Stimulated activated effector memory CD8-positive, alpha-beta T cell treated with anti-CD3 and anti-CD28 coated beads, Interleukin-12 subunit alpha, Interleukin-12 subunit beta, amount 100 ng/mL, for 72 hours (primary cell): Measurements from ENCODE around the gene GBF1.

ENCODE experiments used
- ATAC-seq: fragments of 150-1000 bp; cut with Tn5 transposase; 2 replicates; pipeline ENCODE4 v1.10.0; 2021
- DNase-seq, 2 donors: peaks; one replicate each; pipeline ENCODE4 v3.0.0; 2021 to 2022; ENCODE audit warnings: low spot score in 2 of 2
- H3K27ac Mint-ChIP-seq: one replicate; pipeline ENCODE4 v1.8.0; 2022; ENCODE audit warnings: mild to moderate bottlenecking, mixed read lengths
- H3K36me3 Mint-ChIP-seq: one replicate; pipeline ENCODE4 v1.8.0; 2022; ENCODE audit warnings: mild to moderate bottlenecking, mixed read lengths
- H3K4me1 Mint-ChIP-seq: one replicate; pipeline ENCODE4 v1.8.0; 2022; ENCODE audit warnings: mixed read lengths
- H3K4me3 Mint-ChIP-seq: one replicate; pipeline ENCODE4 v1.8.0; 2022; ENCODE audit warnings: mild to moderate bottlenecking, mixed read lengths
- H3K9me3 Mint-ChIP-seq: one replicate; pipeline ENCODE4 v1.8.0; 2022; ENCODE audit warnings: mixed read lengths

Gene GBF1

GRCh38 chr10:102413806-102414561 is 168.7 kb downstream of the GBF1 start:
- H3K4me1 Mint-ChIP-seq, result peaks cover 33% of the 10 kb centered on the region
- no peak overlapping the region for H3K4me3 Mint-ChIP-seq
- H3K36me3 Mint-ChIP-seq, result peaks cover 1% of the 10 kb centered on the region
- H3K9me3 Mint-ChIP-seq, result no peaks in the 10 kb centered on the region
- DNase-seq (no peak), ATAC-seq (no peak)
- peak overlapping the region; percentile 60 for H3K27ac Mint-ChIP-seq

GRCh38 chr10:102414749-102415148 is 169.4 kb downstream of the GBF1 start:
- DNase-seq, result no peak
- Mint-ChIP-seq H3K27ac (no peak overlapping the region), H3K4me1 (peaks cover 35% of the 10 kb centered on the region), H3K4me3 (no peak overlapping the region), H3K9me3 (no peaks in the 10 kb centered on the region), H3K36me3 (peaks cover 4% of the 10 kb centered on the region)
- no peak for ATAC-seq

DNA sequence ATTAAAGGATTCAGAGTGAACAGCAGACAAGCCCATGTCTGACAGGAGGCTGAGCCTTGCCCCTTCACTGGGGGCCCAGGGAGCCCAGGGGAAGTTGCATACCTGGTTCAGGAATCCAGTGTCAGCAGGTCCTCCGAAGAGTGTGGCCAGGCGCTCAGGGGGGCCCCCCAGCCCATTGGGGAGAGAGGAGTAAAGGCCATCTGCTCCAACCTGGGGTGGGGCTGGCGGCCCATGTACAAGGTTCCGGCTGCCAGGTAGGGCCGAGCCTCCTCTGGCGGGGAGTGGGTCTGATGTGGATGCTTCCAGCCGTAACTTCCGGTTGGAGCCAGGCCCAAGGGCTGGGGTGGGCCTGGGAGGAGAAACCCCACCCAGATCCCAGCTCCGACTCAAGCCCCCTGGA is 171.0 kb downstream of the GBF1 start:
- Mint-ChIP-seq H3K4me1 (peaks cover 38% of the 10 kb centered on the region), H3K36me3 (peaks cover 17% of the 10 kb centered on the region), H3K27ac (no peak overlapping the region), H3K9me3 (no peaks in the 10 kb centered on the region), H3K4me3 (no peak overlapping the region)
- ATAC-seq, result no peak
- no peak for DNase-seq

DNA sequence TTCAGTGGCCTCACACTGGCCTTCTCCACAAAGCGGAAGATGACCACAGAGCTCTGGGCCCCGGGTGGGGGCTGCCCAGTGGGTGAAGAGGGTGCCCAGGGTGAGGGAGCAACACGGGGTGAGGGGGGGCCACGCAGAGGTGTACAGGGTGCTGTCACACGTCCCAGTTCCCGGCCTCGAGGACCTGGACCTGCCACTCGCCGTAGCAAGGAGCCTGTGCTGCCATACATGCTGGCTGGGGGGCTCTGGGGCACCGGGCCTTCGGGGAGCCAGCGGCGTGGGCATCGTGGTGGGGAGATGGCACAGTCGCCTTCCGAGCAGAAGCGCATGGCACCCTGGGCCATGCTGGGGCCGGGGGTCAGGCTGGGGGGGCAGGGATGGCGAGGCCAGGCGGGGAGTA is 171.4 kb downstream of the GBF1 start:
- H3K27ac Mint-ChIP-seq, result no peak overlapping the region

GRCh38 chr10:102418622-102419268 is 173.4 kb downstream of the GBF1 start, which contains the start of gene PSD:
Gene PSD (minus strand): TSS chr10:102418785. CDS start chr10:102417038, 1,747 bp downstream.
- no peaks in the 10 kb centered on the region for H3K9me3 Mint-ChIP-seq
- H3K4me1 Mint-ChIP-seq, result peaks cover 34% of the 10 kb centered on the region
- H3K4me3 Mint-ChIP-seq, result peak within 1 kb of the TSS; percentile 98
- H3K27ac Mint-ChIP-seq, result peak within 1 kb of the TSS; percentile 74
- ATAC-seq (no peak), DNase-seq (no peak)
- peaks cover 34% of the 10 kb centered on the region for H3K36me3 Mint-ChIP-seq

More for the DNA sequence above, 171.4 kb downstream of the GBF1 start:
- ATAC-seq (no peak), DNase-seq (no peak)
- H3K4me1 Mint-ChIP-seq, result peaks cover 33% of the 10 kb centered on the region
- no peak overlapping the region for H3K4me3 Mint-ChIP-seq
- H3K9me3 Mint-ChIP-seq, result no peaks in the 10 kb centered on the region
- peaks cover 17% of the 10 kb centered on the region for H3K36me3 Mint-ChIP-seq

DNA sequence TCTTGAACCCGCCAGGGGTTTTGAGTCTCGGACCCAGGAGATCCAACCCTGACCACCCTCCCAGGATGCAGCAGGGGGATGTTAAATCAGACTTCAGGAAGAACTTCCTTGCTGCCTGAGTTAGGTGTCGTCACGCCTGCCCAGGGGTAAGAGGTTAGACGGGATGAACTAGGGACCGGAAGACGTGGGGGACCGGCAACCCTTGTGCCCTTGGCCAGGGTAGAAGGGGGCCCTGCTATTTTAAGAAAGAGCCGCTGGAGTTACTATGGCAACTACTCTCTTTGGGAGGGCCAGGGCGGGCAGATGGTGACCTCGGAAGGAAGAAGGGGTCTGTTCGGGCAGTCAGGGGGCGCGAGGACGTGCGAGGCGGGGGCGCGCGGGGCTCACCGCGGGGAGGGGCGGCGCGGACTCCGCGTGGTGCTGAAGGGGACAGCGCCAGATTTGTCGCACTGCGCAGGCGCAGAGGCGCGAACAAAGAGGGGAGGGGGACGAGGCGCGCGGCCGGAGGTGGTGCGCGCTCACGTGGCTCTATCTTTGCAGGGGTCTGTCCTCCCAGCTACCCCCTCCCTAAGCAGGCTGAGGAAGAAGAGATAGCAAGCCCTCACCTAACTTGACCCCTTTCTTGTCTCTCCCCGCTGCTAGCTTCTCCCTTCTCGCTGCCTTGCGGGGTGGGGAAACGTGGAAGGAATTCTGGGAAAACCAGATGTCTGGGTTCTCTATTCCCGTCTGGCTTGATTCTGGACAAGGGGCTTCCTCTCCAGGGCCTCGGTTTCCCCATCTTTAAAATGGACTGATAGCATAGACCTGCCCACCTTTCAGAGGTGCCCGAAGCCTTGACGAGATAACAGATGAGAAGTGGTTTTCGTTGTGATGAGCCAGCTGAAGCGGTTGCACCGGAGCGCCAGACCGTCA is 174.2 kb downstream of the GBF1 start:
- peak overlapping the region; percentile 74 for H3K27ac Mint-ChIP-seq
- peaks cover 34% of the 10 kb centered on the region for H3K4me1 Mint-ChIP-seq
- peaks cover 40% of the 10 kb centered on the region for H3K36me3 Mint-ChIP-seq
- peak overlapping the region; percentile 98 for H3K4me3 Mint-ChIP-seq
- ATAC-seq (no peak), DNase-seq (peak; percentile 69 to 88)
- H3K9me3 Mint-ChIP-seq, result no peaks in the 10 kb centered on the region

- Mint-ChIP-seq H3K4me1 (peaks cover 34% of the 10 kb centered on the region), H3K27ac (peak overlapping the region; percentile 96), H3K9me3 (no peaks in the 10 kb centered on the region), H3K4me3 (peak overlapping the region; percentile 98), H3K36me3 (peaks cover 40% of the 10 kb centered on the region)
- no peak for DNase-seq
- ATAC-seq, result no peak
Measured at GRCh38 chr10:102420181-102420713, 174.9 kb downstream of the GBF1 start.

DNA sequence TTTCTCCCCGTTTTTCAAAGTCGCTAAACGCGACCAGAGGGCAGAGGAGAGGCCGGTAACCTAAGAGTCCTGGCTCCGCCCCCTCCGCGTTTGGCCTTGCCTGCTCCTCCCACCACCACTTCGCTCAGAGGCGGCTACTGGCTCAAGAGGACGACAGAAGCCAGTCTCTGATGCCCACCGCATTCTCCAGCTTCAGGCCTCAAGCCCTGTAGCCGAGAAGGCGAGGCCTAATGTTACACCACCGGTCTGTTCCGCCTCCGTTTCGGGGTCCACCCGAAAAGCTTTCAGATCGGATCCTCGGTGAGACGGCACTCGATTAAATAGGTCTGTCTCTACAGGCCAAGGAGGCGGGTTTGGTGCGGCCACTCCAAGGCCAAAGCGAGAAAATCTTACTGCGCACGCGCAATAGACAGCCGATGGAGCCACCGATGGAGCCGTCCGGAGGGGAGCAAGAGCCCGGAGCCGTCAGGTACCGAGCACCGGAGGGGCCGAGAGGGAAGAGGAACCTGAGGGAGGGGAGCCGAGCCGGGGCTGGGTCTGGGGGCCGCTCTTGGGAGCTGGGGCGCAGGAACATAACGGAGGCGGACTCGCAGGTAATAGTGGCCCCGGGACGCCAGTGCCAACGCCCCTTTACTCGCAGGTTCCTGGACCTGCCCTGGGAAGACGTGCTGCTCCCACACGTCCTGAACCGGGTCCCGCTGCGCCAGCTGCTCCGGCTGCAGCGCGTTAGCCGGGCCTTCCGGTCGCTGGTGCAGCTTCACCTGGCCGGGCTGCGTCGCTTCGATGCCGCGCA is 175.6 kb downstream of the GBF1 start, which contains the start of gene FBXL15:
TSS of gene FBXL15 (plus strand) at position 123 of the 793 bp plus-strand sequence. CDS start at position 417, 294 bp downstream.
- peak; percentile 98 to 100 for DNase-seq
- H3K36me3 Mint-ChIP-seq, result peaks cover 40% of the 10 kb centered on the region
- no peaks in the 10 kb centered on the region for H3K9me3 Mint-ChIP-seq
- peaks cover 37% of the 10 kb centered on the region for H3K4me1 Mint-ChIP-seq
- peak within 1 kb of the TSS; percentile 98 for H3K4me3 Mint-ChIP-seq
- peak within 1 kb of the TSS; percentile 96 for H3K27ac Mint-ChIP-seq
- ATAC-seq, result peak; percentile 89

DNA sequence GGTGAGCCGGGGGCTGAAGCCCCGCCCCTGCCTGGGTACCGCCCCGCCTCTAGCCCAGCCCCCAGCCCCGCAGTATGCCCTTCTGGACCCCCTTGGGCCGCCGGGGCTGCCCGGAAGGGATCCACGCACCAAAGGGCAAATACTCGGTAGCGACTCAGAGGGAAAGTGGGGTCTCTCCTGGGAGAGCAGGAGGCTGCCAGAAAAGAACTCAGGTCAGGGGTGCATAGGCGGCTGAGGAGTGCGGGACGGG is 176.1 kb downstream of the GBF1 start:
- DNase-seq, result no peak
- H3K27ac Mint-ChIP-seq, result peak overlapping the region; percentile 96
- H3K9me3 Mint-ChIP-seq, result no peaks in the 10 kb centered on the region
- peaks cover 40% of the 10 kb centered on the region for H3K36me3 Mint-ChIP-seq
- peaks cover 42% of the 10 kb centered on the region for H3K4me1 Mint-ChIP-seq
- ATAC-seq, result no peak
- peak overlapping the region; percentile 98 for H3K4me3 Mint-ChIP-seq

GRCh38 chr10:102421757-102422512 is 176.6 kb downstream of the GBF1 start:
- H3K36me3 Mint-ChIP-seq, result peaks cover 40% of the 10 kb centered on the region
- ATAC-seq (peak; percentile 0), DNase-seq (no peak)
- no peaks in the 10 kb centered on the region for H3K9me3 Mint-ChIP-seq
- H3K4me3 Mint-ChIP-seq, result peak overlapping the region; percentile 98
- H3K27ac Mint-ChIP-seq, result peak overlapping the region; percentile 63
- H3K4me1 Mint-ChIP-seq, result peaks cover 47% of the 10 kb centered on the region

DNA sequence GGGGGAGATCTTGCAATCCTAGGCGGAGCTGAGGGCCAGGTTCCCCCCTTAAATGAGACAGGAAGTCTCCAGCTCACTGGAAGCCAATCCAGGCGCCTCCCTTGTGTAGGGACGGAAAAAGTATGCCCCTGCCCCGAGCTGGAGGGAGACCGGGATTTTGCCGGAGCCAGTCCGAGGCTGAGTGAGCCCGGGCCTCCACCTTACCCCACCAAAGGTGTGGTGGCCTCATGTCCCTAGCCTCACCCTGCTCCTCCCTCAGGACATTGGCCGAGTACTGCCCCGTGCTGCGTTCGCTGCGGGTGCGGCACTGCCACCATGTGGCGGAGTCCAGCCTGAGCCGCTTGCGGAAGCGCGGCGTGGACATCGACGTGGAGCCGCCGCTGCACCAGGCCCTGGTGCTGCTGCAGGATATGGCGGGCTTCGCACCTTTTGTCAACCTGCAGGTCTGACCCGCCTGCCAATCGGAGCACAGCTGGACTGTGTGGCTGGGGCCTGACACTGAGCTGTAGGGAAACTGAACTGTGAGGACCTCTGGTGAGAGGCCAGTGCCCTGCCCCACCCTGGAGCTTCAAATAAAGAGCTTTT is 177.3 kb downstream of the GBF1 start:
- no peak for DNase-seq
- peaks cover 54% of the 10 kb centered on the region for H3K4me1 Mint-ChIP-seq
- H3K27ac Mint-ChIP-seq, result peak overlapping the region; percentile 63
- ATAC-seq, result peak; percentile 3
- H3K9me3 Mint-ChIP-seq, result no peaks in the 10 kb centered on the region
- H3K4me3 Mint-ChIP-seq, result peak overlapping the region; percentile 98
- H3K36me3 Mint-ChIP-seq, result peaks cover 40% of the 10 kb centered on the region

GRCh38 chr10:102423372-102423968 is 178.1 kb downstream of the GBF1 start:
- Mint-ChIP-seq H3K36me3 (peaks cover 44% of the 10 kb centered on the region), H3K9me3 (no peaks in the 10 kb centered on the region), H3K4me1 (peaks cover 57% of the 10 kb centered on the region), H3K27ac (peak overlapping the region; percentile 34), H3K4me3 (peak overlapping the region; percentile 98)
- DNase-seq (no peak), ATAC-seq (no peak)

GRCh38 chr10:102424145-102424544 is 178.8 kb downstream of the GBF1 start:
- H3K4me3 Mint-ChIP-seq, result no peak overlapping the region
- peaks cover 43% of the 10 kb centered on the region for H3K36me3 Mint-ChIP-seq
- peaks cover 53% of the 10 kb centered on the region for H3K4me1 Mint-ChIP-seq
- DNase-seq (no peak), ATAC-seq (no peak)
- H3K9me3 Mint-ChIP-seq, result no peaks in the 10 kb centered on the region
- peak overlapping the region; percentile 34 for H3K27ac Mint-ChIP-seq
